NCI-H69 (cell line): ENCODE measurements around the gene TFF1.

ENCODE experiments used
- DNase-seq: peaks from one replicate; lab custom pipeline; 2025; lab: John Stamatoyannopoulos, UW

The TFF1 gene

DNA sequence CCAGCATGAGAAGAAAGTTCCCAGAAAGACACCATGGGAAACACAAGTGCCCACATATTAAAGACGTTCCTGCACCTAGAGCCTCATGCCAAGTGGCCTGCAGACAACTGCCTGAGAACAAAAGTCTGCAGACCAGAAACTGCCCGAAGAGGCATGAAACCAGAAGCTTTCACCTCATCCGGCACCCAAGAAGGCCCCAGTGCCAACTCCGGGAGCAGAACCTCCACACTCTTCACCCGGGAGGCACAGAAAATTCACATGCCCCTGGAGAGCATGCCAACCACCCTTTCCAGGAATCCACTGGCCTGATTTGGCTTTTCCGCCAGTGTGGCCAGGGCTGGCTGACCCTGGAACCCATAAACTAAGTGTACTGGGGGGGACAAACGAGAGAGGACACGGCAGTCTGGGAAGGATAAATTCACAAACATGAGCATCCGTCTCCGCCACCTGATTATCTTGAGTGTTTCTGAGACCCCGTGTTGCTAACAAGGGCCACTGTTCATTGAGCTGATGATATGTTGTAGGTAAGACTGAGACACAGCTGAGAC lies 22.3 kb downstream of the TFF1 start:
- DNase-seq, result no peak

GRCh38 chr21:42343556-42343955 lies 22.8 kb downstream of the TFF1 start:
- no peak for DNase-seq

DNA sequence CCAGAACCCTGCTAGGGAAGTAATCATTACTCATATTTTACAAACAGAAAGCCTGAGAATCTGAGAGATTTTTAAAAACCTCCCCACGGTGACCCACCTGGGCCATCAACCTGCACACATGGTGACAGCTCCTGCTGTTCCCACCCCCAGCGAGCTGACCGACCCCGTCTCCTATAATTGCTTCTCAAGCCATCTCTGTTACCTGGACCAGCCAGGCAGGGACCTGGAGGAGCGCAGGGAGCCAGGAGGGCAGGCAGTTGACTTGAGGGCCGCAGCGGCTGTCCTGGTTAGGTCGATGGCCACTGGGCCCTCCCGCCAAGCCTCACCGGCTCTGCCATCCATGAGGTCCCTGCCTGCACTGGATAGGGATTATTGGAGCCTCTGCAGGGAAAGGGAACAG lies 23.2 kb downstream of the TFF1 start:
- DNase-seq, result no peak

- peak; percentile 31 for DNase-seq
These were observed 24.4 kb downstream of the TFF1 start for GRCh38 chr21:42341776-42342542.

- peak; percentile 19 for DNase-seq
These were observed 25.9 kb downstream of the TFF1 start for GRCh38 chr21:42340187-42341050.

GRCh38 chr21:42338729-42339715 lies 27.3 kb downstream of the TFF1 start:
- DNase-seq, result no peak

- DNase-seq, result peak; percentile 96
These were observed 28.3 kb downstream of the TFF1 start for GRCh38 chr21:42337830-42338728.

DNA sequence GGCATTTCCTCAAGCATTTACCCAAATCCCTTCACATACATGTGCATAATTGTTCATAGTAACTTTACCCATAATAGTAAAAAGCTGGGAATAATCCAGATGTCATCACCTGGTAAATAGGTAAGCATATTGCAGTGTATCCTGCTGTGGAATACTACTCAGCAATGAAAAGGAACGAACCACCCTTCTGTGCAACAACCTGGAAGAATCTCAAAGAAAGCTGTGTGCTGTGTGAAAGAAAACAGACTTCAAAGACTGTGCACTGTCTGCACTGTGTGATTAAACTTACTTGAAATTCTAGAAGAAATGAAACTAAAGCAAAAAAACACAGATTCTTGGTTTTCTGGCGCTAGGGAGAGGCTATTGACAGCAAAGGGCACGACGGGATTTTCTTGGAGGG lies 29.1 kb downstream of the TFF1 start:
- no peak for DNase-seq

DNA sequence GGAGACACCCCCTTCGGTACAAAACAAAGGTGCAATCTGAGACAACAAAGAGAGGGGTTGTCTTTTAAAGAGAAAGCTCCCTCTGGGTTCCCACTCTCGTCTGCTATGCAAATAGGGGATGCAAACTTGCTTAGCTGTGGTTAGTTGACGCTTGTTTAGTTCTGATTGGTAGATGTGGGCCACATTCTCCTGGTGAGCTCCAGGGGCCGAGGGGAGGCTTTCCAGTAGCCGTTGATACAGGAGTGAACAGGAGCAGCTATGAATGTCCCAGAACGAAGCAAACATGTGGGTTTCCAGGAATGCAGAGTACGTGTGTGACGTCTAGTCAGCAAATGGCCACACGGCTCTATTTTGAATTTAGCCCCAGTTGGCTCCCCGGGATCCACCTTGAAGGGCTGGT lies 30.3 kb downstream of the TFF1 start:
- no peak for DNase-seq

GRCh38 chr21:42332557-42333317 lies 33.6 kb downstream of the TFF1 start:
- no peak for DNase-seq

DNA sequence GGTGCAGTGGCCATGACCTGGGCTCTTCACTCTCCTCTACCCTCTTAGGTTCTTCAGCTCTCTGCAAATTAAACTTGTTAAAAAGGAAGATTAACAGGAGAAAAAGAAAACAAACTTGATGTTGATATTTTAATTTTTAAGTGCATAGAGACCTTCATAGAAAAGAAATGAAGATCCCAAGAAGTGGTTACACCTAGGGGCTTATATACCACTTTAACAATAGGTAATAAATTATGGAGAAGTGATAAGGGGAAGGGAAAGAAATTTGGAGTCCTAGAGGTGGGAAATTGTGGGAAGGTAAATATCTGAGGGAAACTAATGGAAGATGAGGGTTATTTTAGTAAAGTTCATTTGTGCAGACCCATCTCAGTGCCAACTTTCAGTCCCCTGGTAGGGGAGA lies 34.7 kb downstream of the TFF1 start:
- no peak for DNase-seq

DNA sequence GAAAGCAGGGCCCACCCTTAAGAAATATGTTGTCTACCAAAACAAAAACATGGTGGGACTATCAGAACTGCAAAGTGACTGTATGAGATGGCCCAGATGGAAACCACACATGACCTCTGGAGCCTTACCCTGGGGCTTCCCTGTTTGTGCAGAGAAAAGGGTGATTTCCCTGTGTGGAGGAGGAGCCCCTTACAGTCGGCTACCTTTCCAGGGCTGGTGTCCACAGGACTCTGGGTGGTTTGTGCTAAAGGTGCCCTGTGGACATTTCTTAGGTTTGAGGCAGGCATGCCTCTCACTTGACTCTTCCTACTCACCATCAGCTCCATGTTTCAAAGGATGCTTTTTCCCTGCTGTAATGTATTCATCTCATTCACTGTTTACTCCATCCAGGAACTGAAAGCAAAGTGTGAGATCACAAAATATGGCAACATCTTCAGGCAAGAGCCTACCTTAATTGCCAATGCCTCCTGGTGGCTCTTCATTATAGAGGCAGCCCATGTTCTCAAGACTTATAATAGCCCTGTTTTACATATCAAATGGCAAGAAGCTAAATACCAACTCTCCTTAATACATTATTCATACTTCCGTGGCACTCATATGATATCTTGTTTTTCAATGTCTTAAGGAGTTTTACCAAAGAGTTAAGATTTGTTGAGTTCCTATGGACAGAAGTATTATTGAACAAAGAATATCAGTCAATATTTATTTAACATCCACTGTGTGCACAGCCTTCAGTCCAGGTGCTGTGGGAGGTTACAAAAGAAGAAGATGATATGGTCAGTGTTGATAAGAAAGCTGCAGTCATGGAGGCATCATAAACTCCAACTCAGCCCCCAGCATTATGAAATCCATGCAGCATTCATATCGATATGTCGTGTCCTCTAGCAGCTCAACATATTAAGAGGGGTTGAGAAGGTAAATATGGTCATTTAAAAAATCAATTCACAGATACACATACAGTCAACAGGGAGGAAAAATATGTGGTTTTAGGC lies 35.7 kb downstream of the TFF1 start:
- peak; percentile 25 for DNase-seq

GRCh38 chr21:42324896-42325295 lies 41.4 kb downstream of the TFF1 start:
- no peak for DNase-seq

- DNase-seq, result no peak
These were observed 44.5 kb downstream of the TFF1 start for GRCh38 chr21:42321845-42322244.

GRCh38 chr21:42321231-42321630 lies 45.1 kb downstream of the TFF1 start:
- DNase-seq, result no peak

GRCh38 chr21:42320791-42321190 lies 45.5 kb downstream of the TFF1 start:
- no peak for DNase-seq

DNA sequence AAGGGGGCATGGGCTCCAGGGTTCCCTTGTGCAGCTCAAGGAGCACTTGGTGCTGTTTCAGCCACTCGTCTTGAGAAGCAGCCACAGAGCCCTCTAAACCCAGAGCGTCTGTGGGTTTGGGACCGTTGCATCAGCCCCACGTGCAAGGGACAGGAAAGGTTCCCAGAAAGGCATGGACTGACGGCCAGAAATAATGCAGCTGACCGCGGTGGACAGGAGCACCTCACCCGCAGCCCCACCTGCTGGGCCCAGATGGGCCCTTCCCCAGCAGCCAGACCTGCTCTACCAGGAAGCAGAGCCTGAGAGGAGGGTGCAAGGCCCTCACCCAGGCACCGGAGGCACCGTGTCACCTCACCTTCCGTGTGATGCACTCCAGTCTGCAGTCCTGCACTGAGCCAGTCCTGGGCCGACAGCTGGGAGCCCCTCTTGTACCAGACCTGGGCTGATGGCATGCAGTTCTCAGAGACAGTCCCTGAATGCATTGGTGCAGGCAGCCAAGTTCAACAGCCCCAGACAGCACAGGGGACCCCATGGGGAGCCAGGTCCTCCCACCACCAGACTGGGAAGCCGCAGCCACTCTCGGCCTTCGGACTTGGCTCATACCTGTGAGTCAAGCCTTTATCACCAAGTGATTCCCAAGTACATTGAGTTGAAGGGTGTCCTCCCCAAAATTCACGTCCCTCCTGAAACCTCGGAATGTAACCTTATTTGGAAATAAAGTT lies 46.3 kb downstream of the TFF1 start:
- DNase-seq, result no peak

GRCh38 chr21:42319376-42319775 lies 47.0 kb downstream of the TFF1 start:
- peak; percentile 32 for DNase-seq
